NOMO-1 treated with dmso at 0.1 percent for 144 hours (cell line): ENCODE results near the gene LSM4.
"Not testable (repeated sequence)": the region's sequence is repeated elsewhere in the genome, so short reads cannot be mapped to it uniquely, and the experiment has no call there.

Experiments used
- DNase-seq: peaks from one replicate; lab custom pipeline; 2025; ENCODE audit not compliant: unreplicated experiment; lab: John Stamatoyannopoulos, UW

The LSM4 gene

GRCh38 chr19:18340990-18341868, 18.4 kb upstream of the LSM4 start:
- peak; percentile 35 for DNase-seq

- DNase-seq: peak; percentile 34
Observed at GRCh38 chr19:18340190-18340989, 17.5 kb upstream of the LSM4 start, which contains the start of gene PGPEP1. TSS of gene PGPEP1 (plus strand) at chr19:18340598. CDS start at chr19:18340682, 84 bp downstream.

DNA sequence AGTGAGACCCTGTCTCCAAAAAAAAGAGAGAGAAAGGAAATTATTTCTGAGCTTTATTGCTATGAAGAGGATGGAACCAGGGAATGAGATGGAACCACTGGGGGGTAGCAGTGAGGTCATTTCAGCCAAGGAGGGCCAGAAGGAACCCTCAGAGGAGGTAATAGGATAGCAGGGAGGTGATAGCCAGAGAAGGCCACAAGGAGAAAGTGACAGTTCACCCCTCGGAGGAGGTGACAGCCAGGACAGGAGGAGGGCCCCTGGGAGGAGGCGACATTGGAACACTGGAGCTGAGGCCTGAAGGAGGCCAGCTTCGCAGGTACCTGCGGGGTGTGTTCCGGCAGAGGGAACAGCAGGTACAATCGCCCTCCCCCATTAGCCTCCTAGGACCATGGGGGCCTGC, 16.8 kb upstream of the LSM4 start:
- no peak for DNase-seq

DNA sequence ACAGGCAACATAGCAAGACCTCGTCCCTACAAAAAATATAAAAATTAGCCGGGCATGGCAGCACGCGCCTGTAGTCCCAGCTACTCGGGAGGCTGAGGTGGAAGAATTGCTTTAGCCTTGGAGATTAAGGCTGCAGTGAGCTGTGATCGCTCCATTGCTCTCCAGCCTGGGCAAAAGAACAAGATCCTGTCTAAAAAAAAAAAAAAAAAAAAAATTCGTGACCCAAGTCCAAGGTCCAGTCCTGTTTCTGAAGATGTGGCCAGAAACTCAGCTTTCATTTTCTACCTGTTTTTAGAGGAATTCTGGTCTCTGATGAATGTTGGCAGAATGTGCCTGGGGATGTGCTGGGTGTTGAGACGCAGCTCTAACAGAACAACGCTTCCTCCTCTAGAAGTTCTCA, 15.7 kb upstream of the LSM4 start:
- no peak for DNase-seq

DNA sequence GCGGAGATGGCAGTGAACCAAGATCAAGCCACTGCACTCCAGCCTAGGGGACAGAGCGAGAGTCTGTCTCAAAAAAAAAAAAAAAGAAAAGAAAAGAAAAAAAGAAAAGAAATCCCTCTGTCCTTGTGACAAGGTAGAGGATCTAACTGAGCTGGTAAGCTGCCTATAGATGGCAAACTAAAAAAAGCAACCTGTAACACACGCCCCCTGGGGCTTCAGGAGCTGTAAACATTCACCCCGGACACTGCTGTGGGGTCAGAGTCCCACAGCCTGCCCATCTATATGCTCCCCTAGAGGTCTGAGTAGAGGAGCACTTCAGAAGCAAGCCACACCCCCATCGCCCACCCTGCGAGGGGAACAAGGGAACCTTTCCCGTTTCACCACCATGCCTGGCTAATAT, 13.2 kb upstream of the LSM4 start:
- DNase-seq: no peak

- DNase-seq: no peak
Observed at GRCh38 chr19:18333680-18334079, 10.8 kb upstream of the LSM4 start.

DNA sequence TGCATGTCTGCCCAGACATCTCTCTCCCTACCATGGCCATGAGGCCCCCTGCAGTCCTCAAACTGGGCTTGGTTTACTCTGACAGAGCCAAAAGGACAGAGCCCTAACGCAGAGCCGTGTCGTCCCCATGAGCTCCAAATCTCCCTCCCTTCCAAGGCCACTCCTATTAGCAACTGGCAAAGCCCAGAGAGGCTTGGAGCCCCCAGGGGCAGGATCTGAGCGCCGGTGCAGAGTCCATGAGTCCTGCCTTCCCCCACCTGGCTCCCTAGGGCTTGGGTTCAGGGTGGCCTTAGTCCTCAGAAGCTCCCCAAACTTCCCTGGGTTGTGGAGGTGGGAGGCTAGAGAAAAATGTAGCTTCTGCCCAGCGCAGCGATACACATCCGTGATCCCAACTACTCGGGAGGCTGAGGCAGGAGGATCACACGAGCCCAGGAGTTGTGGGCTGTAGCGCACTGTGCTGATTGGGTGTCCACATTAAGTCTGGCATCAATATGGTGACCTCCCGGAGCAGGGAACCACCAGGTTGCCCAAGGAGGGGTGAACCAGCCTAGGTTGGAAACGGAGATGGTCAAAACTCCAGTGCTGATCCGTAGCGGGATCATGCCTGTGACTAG, 10.1 kb upstream of the LSM4 start:
- no peak for DNase-seq

DNA sequence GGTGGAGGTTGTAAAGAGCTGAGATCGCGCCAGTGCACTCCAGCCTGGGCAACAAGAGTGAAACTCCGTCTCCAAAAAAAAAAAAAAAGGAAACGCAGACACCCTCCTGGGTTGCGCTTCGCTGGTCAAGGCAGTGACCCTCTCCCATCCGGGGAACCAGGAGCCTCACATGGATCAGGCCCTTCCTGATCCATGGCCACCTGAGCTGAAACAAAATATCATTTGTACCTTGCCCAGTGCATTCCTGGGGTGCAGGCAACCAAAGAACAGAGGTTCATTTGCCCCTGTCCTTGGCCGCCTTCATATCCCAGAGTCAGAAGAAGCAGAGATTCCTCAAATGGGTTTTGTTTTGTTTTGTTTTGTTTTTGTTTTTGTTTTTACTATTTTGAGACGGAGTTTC, 8.0 kb upstream of the LSM4 start:
- no peak for DNase-seq

DNA sequence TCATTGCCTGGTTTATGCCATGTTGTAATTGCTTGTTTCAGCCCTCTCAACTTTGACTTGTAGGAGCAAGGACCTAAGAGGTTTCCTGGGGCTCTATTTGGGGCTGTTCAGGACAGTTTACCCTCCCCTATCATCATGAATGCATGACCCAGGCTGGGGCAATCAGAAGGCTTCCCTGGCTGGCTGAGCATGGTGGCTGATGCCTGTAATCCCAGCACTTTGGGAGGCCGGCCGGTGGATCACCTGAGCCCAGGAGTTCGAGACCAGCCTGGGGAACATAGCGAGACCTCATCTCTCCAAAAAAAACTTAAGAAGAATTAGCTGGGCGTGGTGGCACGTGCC, 6.1 kb upstream of the LSM4 start:
- DNase-seq: no peak

DNA sequence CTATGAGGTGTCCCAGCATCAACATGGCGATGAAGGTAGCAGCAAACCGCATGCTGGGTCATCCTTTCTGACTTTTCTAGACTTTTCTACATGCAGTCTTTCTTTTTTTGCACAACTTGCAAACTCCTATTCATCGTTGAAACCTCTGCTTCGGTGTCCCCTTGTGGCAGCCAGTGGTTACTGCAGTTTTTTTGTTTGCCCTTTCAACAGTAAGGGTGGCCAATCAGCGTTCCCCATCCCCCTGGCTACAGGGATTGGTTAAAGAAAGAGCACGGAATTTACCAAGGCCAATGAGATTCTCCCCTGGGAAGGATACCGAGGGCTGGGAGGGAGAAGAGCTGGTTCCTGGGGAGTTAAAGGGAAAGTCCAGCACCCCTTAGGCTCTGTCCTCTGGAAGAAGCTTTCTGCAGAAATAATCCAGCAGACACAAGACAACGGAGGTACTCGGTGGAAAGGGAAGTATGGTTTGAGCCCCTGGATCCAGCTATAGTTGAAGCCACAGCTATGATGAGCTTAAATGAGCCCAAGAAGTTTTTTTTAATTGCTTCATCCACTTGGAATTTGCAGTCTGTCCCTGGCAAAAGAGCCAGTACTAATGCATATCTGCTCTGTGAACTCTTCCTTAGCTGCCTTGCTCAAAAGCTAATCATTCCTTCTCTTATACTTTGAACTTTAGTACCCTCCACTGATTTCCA, 5.6 kb upstream of the LSM4 start:
- peak; percentile 90 for DNase-seq

- no peak for DNase-seq
Observed at GRCh38 chr19:18326772-18327171, 3.9 kb upstream of the LSM4 start.

- not testable (repeated sequence) for DNase-seq
Observed at GRCh38 chr19:18324373-18324731, 1.5 kb upstream of the LSM4 start.

GRCh38 chr19:18322318-18322758, 538 bp downstream of the LSM4 start:
- DNase-seq: peak; percentile 51

GRCh38 chr19:18321734-18322102, 1.2 kb downstream of the LSM4 start:
- peak; percentile 30 for DNase-seq

GRCh38 chr19:18320865-18321733, 1.8 kb downstream of the LSM4 start:
- no peak for DNase-seq

GRCh38 chr19:18319591-18320135, 3.2 kb downstream of the LSM4 start:
- DNase-seq: no peak

- no peak for DNase-seq
Observed at GRCh38 chr19:18317961-18318800, 4.7 kb downstream of the LSM4 start.

DNA sequence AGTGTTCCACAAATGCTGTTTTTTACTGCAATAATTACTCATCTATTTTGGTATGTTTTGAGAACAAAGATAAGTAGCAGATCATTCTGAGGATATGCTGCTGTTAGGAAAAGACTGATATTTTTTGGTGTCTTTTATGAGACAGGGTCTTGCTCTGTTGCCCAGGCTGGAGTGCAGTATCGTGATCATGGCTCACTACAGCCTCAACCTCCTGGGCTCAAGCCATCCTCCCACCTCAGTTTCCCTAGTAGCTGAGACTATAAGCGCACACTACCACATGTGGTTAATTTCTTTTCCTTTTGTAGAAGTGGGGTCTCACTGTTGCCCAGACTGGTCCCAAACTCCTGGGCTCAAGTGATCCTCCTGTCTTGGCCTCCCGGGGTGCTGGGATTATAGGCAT, 9.5 kb downstream of the LSM4 start:
- no peak for DNase-seq

- no peak for DNase-seq
Observed at GRCh38 chr19:18312092-18312534, 10.8 kb downstream of the LSM4 start.
